GM12875 (cell line): ENCODE measurements around the gene GRM7.

Source experiments
- H3K4me3 ChIP-seq: one replicate; pipeline ENCODE4 v1.5.1; 2011; ENCODE audit warnings: low read depth, low read length, control low read depth
- CTCF ChIP-seq: IDR thresholded peaks from 2 replicates; pipeline ENCODE4 v1.5.1; 2011; ENCODE audit warnings: low read depth, mild to moderate bottlenecking, control low read depth, inconsistent platforms, low read length, moderate library complexity, borderline replicate concordance; ENCODE audit not compliant: insufficient read depth

Gene GRM7

GRCh38 chr3:7211740-7212139, 350.8 kb downstream of the GRM7 start:
- no peak for TF ChIP-seq CTCF
- H3K4me3 ChIP-seq: no peak overlapping the region

GRCh38 chr3:7215706-7216105, 354.8 kb downstream of the GRM7 start:
- no peak overlapping the region for H3K4me3 ChIP-seq
- TF ChIP-seq CTCF: no peak

GRCh38 chr3:7226393-7226792, 365.5 kb downstream of the GRM7 start:
- H3K4me3 ChIP-seq: no peak overlapping the region
- TF ChIP-seq CTCF: no peak

- no peak for TF ChIP-seq CTCF
Measured at GRCh38 chr3:7238565-7239295, 377.8 kb downstream of the GRM7 start.

GRCh38 chr3:7241584-7242302, 380.8 kb downstream of the GRM7 start:
- TF ChIP-seq CTCF: no peak
- no peak overlapping the region for H3K4me3 ChIP-seq

More at GRCh38 chr3:7238565-7239295, 377.8 kb downstream of the GRM7 start:
- H3K4me3 ChIP-seq: no peak overlapping the region

- H3K4me3 ChIP-seq: no peak overlapping the region
- no peak for TF ChIP-seq CTCF
Measured at GRCh38 chr3:7242303-7242635, 381.4 kb downstream of the GRM7 start.
